MCF 10A (cell line): Measurements from ENCODE around the gene NSD1. TPM values are rescaled to one million over a fixed set of nuclear protein-coding genes. Genes with fewer than 3 reads are reported as not detected.

Source experiments
- BruUV-seq: library from RNA; stranded (reverse); fragments of 400-500 nt; replicated peaks from 2 replicates; lab custom pipeline; 2021; lab: Mats Ljungman, UMichigan
- CTCF ChIA-PET: fragments of 300-600 bp; sonication (Branson Sonifier 250); formaldehyde crosslinking; extraction: SDS; loops from one replicate; lab custom pipeline; 2021; ENCODE audit warnings: antibody characterized with exemption, inconsistent platforms; lab: Yijun Ruan, JAX
- POLR2A ChIA-PET: fragments of 300-600, 350-650 bp; sonication (Branson Sonifier 250); formaldehyde crosslinking; extraction: SDS; loops from one replicate; lab custom pipeline; 2020; ENCODE audit warnings: antibody characterized with exemption, inconsistent platforms; lab: Yijun Ruan, JAX
- DNase-seq: peaks from one replicate; pipeline ENCODE4 v3.0.0-alpha.2; 2018; ENCODE audit not compliant: unreplicated experiment
- H3K27ac Mint-ChIP-seq: one replicate; pipeline ENCODE4 v1.8.0; 2022; ENCODE audit warnings: mild to moderate bottlenecking, low read depth, mixed read lengths; ENCODE audit not compliant: unreplicated experiment
- H3K27me3 Mint-ChIP-seq: one replicate; pipeline ENCODE4 v1.8.0; 2022; ENCODE audit warnings: mixed read lengths; ENCODE audit not compliant: insufficient read depth, unreplicated experiment
- H3K36me3 Mint-ChIP-seq: one replicate; pipeline ENCODE4 v1.8.0; 2022; ENCODE audit warnings: mild to moderate bottlenecking, moderate library complexity, mixed read lengths; ENCODE audit not compliant: insufficient read depth, unreplicated experiment
- H3K4me1 Mint-ChIP-seq: one replicate; pipeline ENCODE4 v1.8.0; 2022; ENCODE audit warnings: mixed read lengths; ENCODE audit not compliant: insufficient read depth, unreplicated experiment
- H3K4me3 Mint-ChIP-seq: one replicate; pipeline ENCODE4 v1.8.0; 2022; ENCODE audit warnings: mild to moderate bottlenecking, moderate library complexity, mixed read lengths; ENCODE audit not compliant: unreplicated experiment
- H3K9me3 Mint-ChIP-seq: one replicate; pipeline ENCODE4 v1.8.0; 2022; ENCODE audit warnings: mixed read lengths; ENCODE audit not compliant: unreplicated experiment
- intact Hi-C: fragments of 100-400 bp; cut with micrococcal nuclease; formaldehyde crosslinking; loops from 2 replicates; pipeline ENCODE4 v1.14.1; 2022
- total RNA-seq: library from RNA; stranded (reverse); gene quantifications from 2 replicates; pipeline ENCODE4 v1.2.3, GENCODE V29; 2022
- TF ChIP-seq, protein P1 (sequence below): fragments of 200-600 bp; IDR thresholded peaks from one replicate; pipeline ENCODE4 v1.8.0; 2022; ENCODE audit warnings: antibody characterized with exemption, mild to moderate bottlenecking; ENCODE audit not compliant: unreplicated experiment

Gene NSD1
- total RNA-seq, 1 experiment from 2014 or later = 110 TPM

DNA sequence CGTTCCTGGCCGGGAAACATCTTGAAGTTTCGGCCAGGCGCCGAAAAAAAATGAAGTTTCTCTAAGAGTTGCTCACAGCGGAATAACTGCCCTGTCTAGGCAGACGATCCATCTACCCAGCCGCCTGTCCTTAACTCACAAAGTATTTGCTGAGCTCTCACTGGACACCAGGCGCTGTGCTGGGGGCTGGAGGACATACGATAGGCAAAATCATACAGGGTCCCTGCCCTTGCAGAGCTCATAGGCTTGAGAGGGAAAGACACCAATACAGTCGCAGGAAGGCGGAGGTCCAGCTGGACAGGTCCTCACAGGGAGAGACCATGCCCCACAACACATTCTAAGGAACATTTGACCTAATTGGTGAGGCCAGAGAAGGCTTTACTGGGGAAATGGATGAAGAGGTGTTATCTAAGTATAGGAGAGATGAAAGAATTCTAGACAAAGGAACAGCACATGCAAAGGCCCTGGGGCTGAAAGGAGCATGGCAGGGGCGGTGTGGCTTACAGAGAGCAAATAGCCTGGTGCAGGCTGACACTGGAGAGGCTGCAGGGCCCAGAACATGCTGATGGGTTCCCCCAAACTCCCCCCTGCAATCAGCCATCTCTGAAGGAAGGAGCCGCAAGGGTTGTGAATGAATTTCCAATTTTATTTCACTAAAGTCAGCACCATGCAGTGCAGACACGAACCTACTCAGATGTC lies 180.1 kb downstream of the NSD1 start:
- Mint-ChIP-seq H3K9me3 (no peaks in the 10 kb centered on the region), H3K27ac (no peak overlapping the region), H3K4me1 (peaks cover 28% of the 10 kb centered on the region), H3K4me3 (no peak overlapping the region), H3K36me3 (peaks cover 15% of the 10 kb centered on the region), H3K27me3 (no peaks in the 10 kb centered on the region)
- no TSS peak for BruUV-seq
- TF ChIP-seq, protein P1, sequence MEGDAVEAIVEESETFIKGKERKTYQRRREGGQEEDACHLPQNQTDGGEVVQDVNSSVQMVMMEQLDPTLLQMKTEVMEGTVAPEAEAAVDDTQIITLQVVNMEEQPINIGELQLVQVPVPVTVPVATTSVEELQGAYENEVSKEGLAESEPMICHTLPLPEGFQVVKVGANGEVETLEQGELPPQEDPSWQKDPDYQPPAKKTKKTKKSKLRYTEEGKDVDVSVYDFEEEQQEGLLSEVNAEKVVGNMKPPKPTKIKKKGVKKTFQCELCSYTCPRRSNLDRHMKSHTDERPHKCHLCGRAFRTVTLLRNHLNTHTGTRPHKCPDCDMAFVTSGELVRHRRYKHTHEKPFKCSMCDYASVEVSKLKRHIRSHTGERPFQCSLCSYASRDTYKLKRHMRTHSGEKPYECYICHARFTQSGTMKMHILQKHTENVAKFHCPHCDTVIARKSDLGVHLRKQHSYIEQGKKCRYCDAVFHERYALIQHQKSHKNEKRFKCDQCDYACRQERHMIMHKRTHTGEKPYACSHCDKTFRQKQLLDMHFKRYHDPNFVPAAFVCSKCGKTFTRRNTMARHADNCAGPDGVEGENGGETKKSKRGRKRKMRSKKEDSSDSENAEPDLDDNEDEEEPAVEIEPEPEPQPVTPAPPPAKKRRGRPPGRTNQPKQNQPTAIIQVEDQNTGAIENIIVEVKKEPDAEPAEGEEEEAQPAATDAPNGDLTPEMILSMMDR = no peak
- intact Hi-C loops = no loop called here
- DNase-seq = no peak
- ChIA-PET POLR2A (interaction anchor here (1.5 to 2.8 kb wide), 3 partner anchors 11 to 38 kb away, joined by 4 to 23 read pairs (median 6); partner anchors contain the start of genes LMAN2, PRELID1 and RAB24), CTCF (interaction anchor here (0.7 to 6.5 kb wide), 7 partner anchors 12 to 188 kb away, joined by 3 to 59 read pairs (median 4); partner anchors contain the start of gene SLC34A1)

DNA sequence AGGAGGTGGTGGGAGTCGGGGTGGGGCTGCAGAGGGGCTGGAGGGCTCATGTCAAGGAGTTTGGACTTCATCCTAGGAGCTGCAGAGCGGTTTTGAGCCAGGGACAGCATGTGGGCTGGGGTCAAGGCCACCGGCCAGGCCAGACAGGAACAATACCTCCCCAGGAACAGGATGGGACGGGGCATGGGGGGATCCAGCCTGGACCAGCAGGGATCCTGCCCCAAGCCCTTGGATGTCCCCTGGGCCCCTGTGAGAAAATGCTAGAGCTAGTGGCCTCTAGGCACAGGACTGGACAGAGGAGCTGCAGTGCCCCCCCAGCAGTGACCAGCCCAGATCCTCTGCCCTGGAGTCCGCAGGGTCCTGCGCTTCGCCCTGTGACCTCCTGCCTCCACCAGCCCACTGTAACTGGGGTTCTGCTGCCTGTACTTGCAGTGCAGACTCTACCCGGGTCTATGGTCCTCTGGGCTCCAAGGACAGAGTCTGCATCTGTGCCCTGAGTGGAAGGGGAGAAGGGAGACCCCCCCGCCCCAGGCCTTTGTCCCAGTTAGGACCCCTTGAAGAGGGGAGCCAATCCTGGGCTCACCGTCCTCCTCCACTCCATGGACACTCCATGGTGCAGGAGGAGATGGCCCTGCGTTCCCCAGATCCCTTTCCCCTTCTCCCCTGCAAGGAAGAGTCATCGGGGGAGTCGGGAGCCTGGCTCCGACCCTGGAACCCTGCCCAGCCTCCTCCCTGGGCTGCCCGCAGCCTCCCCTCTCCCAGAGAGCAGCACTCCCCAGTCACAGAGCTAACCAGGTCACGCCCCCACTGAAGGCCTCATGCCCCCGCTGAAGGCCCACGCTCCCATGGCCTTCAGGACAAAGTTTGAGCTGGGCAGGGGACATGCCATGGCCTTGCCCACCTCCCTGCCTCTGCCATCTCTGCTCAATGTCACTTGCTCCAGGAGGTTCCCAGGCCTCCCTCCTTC lies 181.1 kb downstream of the NSD1 start:
- peaks cover 20% of the 10 kb centered on the region for H3K36me3 Mint-ChIP-seq
- ChIA-PET CTCF (interaction anchor here (0.6 to 6.5 kb wide), 7 partner anchors 11 to 201 kb away, joined by 3 to 59 read pairs (median 4); no protein-coding TSS in a partner anchor), POLR2A (interaction anchor here (0.6 to 1.5 kb wide), 3 partner anchors 9 to 194 kb away, joined by 3 to 4 read pairs (median 3); partner anchors contain the start of gene LMAN2)
- no peaks in the 10 kb centered on the region for H3K27me3 Mint-ChIP-seq
- H3K4me3 Mint-ChIP-seq = no peak overlapping the region
- BruUV-seq = no TSS peak
- TF ChIP-seq, protein P1 = no peak
- no peak for DNase-seq
- H3K9me3 Mint-ChIP-seq = no peaks in the 10 kb centered on the region
- H3K27ac Mint-ChIP-seq = no peak overlapping the region
- peaks cover 21% of the 10 kb centered on the region for H3K4me1 Mint-ChIP-seq
- intact Hi-C loops = loop anchor here (5.0 kb wide), 1 partner anchor 188 kb away; no protein-coding TSS in a partner anchor

DNA sequence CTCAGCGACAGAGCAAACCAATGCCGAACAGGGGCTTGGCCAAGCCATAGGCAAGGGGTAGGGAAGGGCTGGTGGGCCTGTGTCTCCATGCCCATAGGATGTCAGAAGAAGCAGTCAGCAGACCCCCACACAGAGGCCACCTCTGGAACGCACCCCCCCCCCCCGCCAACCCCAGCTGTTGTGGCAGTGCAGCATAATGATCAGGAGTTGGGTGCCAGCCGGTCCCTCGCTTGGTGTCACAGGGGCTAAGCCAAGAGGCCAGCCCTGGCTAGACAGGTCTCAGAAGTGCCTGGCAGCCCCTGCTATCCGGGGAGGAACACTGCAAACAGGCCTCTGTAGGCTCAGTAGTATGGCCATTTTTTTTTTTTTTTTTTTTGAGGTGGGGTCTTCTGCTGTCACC lies 181.8 kb downstream of the NSD1 start:
- TF ChIP-seq, protein P1 = no peak
- ChIA-PET POLR2A (interaction anchor here (0.9 to 1.3 kb wide), 3 partner anchors 9 to 87 kb away, joined by 3 to 4 read pairs (median 3); no protein-coding TSS in a partner anchor), CTCF (interaction anchor here (0.6 to 6.5 kb wide), 8 partner anchors 14 to 740 kb away, joined by 3 to 59 read pairs (median 4); partner anchors contain the start of gene F12)
- Mint-ChIP-seq H3K4me1 (peaks cover 17% of the 10 kb centered on the region), H3K27me3 (no peaks in the 10 kb centered on the region), H3K9me3 (no peaks in the 10 kb centered on the region), H3K27ac (no peak overlapping the region), H3K4me3 (no peak overlapping the region), H3K36me3 (peaks cover 26% of the 10 kb centered on the region)
- DNase-seq = no peak
- BruUV-seq = no TSS peak
- intact Hi-C loops = loop anchor here (5.0 kb wide), 1 partner anchor 187 kb away; no protein-coding TSS in a partner anchor
